ENCODE measurements around the gene NELFCD. TPM values are rescaled to one million over a fixed set of nuclear protein-coding genes. Genes with fewer than 3 reads are reported as not detected.

Gene NELFCD
- total RNA-seq, 1 donor from 2014 or later = 43.9 TPM

- DNase-seq (ENCODE audit: low spot score) = no peak
Observed at GRCh38 chr20:59043698-59044097, 62.6 kb downstream of the NELFCD start.

- no peak for DNase-seq (ENCODE audit: low spot score)
Observed at GRCh38 chr20:59044295-59044694, 63.2 kb downstream of the NELFCD start.

Other genes starting within 250 kb of the NELFCD start
- gene GNAS-AS1, start 130.4 kb upstream of the NELFCD start, total RNA-seq = 0.42 TPM
- 697 TPM for gene GNAS, start 128.5 kb upstream of the NELFCD start, total RNA-seq
- 277 TPM for gene CTSZ, start 26.0 kb downstream of the NELFCD start, total RNA-seq
- 0.51 TPM for gene TUBB1, start 38.2 kb downstream of the NELFCD start, total RNA-seq
- gene ATP5F1E, start 51.1 kb downstream of the NELFCD start, total RNA-seq = 71.3 TPM
- 56.8 TPM for gene PRELID3B, start 61.5 kb downstream of the NELFCD start, total RNA-seq
- 0.32 TPM for gene ZNF831, start 182.6 kb downstream of the NELFCD start, total RNA-seq

Data from mesenteric fat pad (tissue), 1 donor.